ENCODE results near the gene SHC2.

The SHC2 gene

DNA sequence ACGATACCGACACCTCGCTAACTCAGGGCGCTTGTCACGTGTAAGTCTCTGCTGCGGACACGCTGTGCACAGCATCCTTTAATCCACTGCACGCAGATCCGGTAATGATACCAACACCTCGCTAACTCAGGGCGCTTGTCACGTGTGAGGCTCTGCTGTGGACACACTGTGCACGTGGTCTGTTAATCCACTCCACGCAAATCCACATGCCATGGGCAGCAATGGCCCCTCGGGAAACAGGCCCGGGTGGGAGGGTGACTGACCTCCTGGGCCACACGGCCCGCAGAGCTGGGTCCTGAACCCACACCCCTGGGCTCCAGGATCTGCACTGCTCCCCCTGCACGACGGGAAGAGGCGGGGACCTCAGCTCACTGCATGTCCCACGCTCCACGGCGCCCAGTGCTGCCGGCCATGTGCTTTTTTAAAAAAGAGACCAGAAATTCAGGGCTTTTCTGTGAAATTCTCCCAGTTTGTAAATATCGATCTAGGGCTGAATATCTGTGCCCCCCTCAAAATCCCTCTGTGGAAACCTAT, 16.1 kb downstream of the SHC2 start:
- in situ Hi-C loops (cut with HindIII; ENCODE audit: low sequenced_read_pairs): no loop called here
- TF ChIP-seq, protein P1, sequence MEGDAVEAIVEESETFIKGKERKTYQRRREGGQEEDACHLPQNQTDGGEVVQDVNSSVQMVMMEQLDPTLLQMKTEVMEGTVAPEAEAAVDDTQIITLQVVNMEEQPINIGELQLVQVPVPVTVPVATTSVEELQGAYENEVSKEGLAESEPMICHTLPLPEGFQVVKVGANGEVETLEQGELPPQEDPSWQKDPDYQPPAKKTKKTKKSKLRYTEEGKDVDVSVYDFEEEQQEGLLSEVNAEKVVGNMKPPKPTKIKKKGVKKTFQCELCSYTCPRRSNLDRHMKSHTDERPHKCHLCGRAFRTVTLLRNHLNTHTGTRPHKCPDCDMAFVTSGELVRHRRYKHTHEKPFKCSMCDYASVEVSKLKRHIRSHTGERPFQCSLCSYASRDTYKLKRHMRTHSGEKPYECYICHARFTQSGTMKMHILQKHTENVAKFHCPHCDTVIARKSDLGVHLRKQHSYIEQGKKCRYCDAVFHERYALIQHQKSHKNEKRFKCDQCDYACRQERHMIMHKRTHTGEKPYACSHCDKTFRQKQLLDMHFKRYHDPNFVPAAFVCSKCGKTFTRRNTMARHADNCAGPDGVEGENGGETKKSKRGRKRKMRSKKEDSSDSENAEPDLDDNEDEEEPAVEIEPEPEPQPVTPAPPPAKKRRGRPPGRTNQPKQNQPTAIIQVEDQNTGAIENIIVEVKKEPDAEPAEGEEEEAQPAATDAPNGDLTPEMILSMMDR (IDR thresholded peaks at IDR 0.05; ENCODE audit: low read depth, low read length): no peak
- no peak overlapping the region for H3K4me3 ChIP-seq (ENCODE audit: low read depth, low read length)
- DNase-seq (ENCODE audit: low read depth, low spot score): no peak

DNA sequence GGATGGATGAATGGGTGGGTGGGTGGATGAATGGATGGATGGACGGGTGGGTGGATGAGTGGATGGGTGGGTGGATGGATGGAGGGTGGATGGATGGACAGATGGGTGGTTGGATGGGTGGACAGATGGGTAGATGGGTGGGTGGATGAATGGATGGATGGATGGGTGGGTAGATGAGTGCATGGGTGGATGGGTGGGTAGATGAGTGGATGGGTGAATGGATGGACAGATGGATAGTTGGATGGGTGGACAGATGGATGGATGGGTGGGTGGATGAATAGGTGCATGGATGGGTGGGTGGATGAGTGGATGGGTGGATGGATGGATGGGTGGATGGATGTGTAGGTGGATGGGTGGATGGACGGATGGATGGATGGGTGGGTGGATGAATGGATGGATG, 17.8 kb downstream of the SHC2 start:
- TF ChIP-seq, protein P1 (IDR thresholded peaks at IDR 0.05; ENCODE audit: low read depth, low read length): no peak
- DNase-seq (ENCODE audit: low read depth, low spot score): no peak
- H3K4me3 ChIP-seq (ENCODE audit: low read depth, low read length): no peak overlapping the region
- in situ Hi-C loops (cut with HindIII; ENCODE audit: low sequenced_read_pairs): no loop called here

DNA sequence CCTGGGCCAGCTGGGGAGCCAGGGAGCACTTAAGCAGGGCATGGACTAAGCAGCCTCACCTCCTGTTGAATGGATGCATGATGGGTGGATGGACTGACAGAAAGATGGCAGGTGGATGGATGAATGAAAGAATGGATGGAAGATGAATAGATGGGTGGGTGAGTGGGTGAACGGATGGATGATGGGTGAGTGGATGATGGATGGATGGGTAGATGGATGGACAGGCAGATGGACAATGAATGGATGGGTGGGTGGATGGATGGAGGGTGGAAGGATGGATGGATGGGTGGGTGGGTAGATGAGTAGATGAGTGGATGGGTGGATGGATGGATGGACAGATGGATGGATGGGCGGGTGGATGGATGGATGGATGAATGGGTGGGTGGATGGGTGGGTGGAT, 18.7 kb downstream of the SHC2 start:
- TF ChIP-seq, protein P1 (IDR thresholded peaks at IDR 0.05; ENCODE audit: low read depth, low read length): no peak
- DNase-seq (ENCODE audit: low read depth, low spot score): no peak
- no peak overlapping the region for H3K4me3 ChIP-seq (ENCODE audit: low read depth, low read length)
- in situ Hi-C loops (cut with HindIII; ENCODE audit: low sequenced_read_pairs): no loop called here

DNA sequence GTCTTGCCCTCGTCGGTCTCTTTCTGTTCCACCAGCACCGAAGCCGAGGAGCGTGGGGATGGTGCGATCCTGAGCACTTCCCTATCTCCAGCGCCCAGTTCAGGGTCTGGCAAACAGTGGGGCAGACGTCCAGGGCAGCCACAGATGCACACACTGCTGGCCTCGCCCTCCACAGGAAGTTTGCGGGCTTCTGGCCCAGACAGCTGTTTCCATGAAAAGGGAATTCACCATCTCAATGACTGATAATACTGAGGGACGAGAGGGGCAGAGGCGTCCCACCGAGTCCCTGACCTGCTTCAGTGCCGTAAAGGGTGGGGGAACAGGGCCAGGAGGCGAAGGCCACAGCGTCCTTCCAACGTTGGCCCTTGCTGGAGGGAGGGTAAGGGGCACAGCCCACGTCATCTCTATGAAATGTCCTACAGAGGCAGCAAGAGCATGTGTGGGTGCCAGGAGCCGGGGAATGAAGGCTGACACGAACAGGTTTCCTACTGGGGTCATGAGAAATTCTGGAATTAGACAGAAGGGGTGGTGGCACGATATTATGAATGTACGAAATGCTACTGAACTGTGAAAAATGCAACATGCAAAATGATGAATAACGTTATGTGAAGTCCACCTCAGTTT, 19.5 kb downstream of the SHC2 start:
- DNase-seq (ENCODE audit: low read depth, low spot score): no peak
- TF ChIP-seq, protein P1 (IDR thresholded peaks at IDR 0.05; ENCODE audit: low read depth, low read length): no peak
- H3K4me3 ChIP-seq (ENCODE audit: low read depth, low read length): no peak overlapping the region
- in situ Hi-C loops (cut with HindIII; ENCODE audit: low sequenced_read_pairs): no loop called here

DNA sequence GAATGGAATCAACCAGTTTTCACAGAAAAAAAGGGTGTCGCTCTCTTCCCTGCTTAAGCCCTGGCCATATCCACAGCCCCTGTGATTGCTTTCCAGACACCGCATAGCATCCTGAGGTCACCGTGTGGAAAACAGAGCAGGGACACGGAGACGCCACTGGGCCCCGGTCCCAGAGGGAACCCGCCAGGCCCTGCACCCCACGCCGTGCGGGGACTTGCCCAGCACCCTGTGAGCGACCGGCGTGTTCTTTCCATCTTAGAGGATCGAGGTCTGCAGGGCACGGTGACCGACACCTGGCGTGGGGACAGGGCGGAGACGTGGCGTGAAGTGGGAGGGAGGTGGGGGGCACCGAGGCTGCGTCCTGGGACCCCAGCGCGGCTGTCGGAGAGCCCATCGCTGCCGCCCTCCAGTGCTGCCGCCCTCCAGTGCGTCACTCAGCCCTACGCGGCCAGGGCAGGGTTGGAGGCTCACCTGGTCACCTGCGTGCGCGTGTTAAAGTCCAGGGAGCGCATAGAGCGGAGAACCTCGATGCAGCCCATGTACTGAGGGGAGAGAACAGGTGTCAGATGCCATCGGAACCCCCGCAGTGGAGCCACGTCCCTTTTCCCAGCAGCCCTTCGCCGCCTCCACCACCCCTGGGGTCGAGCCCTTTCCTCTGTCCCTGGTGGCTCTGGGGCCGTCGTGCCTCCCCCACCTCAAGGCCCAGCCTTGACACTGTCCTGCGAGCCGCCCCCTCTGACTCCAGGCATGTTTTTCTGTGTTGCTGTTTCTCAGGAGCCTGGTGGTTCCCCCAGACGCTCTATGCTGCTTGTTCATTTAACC, 20.2 kb downstream of the SHC2 start:
- in situ Hi-C loops (cut with HindIII; ENCODE audit: low sequenced_read_pairs): no loop called here
- TF ChIP-seq, protein P1 (IDR thresholded peaks at IDR 0.05; ENCODE audit: low read depth, low read length): no peak
- no peak overlapping the region for H3K4me3 ChIP-seq (ENCODE audit: low read depth, low read length)
- no peak for DNase-seq (ENCODE audit: low read depth, low spot score)

DNA sequence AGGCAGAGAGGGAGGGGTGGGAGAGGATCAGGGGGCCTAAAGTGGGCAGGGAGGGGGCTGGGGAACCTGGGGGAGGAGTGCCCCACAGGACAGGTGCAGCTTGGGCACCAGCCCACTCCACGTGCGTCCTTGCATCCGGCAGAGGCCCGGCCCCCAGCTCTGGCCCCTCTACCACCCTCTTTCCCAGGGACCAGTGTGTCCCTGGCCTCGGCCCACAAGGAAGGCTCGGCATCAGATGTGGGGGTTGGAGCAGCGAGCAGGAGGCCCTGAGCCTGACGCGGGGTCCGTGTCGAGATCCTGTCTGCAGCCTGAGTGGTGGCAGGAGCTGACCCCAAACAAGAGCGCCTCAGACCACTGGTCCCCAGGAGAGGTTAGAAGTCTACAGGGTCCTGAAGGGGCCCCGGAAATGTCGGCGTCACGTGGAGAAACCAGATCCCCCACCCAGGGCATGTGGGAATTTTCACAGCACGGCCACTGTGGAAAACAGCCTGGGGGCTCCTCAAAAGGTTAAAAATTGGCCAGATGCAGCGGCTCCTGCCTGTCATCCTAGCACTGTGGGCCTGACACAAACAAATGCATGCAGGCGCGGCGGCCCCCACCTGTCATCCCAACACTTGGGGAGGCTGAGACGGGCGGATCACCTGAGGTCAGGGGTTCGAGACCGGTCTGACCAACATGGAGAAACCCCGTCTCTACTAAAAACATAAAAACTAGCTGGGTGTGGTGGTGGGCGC, 21.5 kb downstream of the SHC2 start:
- DNase-seq (ENCODE audit: low read depth, low spot score): no peak
- TF ChIP-seq, protein P1 (IDR thresholded peaks at IDR 0.05; ENCODE audit: low read depth, low read length): no peak
- no peak overlapping the region for H3K4me3 ChIP-seq (ENCODE audit: low read depth, low read length)
- in situ Hi-C loops (cut with HindIII; ENCODE audit: low sequenced_read_pairs): no loop called here

Measured in astrocyte of the spinal cord (primary cell).